Measurements from ENCODE around the gene CPED1.

DNA sequence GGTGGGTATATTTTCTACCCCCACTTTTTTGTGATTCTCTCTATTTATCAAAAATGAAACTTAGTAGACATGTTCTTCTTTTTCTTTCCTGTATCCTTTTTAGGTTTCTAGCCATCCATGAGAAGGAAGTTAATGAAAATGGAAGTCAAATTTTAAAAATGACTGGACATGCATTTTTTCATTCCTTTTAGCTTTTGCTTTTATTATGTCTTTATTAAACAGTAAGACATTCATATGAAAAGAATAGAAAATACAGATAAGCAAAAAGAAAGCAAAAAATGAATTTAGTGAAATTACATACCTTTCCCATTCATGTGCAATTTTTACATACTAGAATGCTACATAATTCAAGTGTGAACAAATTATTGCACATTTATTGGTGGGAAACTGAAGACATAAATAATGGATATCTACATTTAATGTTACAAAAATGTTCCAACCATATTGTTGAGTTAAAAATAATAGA lies 88.7 kb downstream of the CPED1 start:
- TF ChIP-seq, protein P1, sequence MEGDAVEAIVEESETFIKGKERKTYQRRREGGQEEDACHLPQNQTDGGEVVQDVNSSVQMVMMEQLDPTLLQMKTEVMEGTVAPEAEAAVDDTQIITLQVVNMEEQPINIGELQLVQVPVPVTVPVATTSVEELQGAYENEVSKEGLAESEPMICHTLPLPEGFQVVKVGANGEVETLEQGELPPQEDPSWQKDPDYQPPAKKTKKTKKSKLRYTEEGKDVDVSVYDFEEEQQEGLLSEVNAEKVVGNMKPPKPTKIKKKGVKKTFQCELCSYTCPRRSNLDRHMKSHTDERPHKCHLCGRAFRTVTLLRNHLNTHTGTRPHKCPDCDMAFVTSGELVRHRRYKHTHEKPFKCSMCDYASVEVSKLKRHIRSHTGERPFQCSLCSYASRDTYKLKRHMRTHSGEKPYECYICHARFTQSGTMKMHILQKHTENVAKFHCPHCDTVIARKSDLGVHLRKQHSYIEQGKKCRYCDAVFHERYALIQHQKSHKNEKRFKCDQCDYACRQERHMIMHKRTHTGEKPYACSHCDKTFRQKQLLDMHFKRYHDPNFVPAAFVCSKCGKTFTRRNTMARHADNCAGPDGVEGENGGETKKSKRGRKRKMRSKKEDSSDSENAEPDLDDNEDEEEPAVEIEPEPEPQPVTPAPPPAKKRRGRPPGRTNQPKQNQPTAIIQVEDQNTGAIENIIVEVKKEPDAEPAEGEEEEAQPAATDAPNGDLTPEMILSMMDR (IDR thresholded peaks at IDR 0.05; ENCODE audit: low read length), result no peak
- no peak for TF ChIP-seq EZH2 (IDR thresholded peaks at IDR 0.05; ENCODE audit: borderline replicate concordance, low read length)

Data from OCI-LY1 (cell line).